GM18520 (cell line): ENCODE results near the gene CACNA1C.

Experiments used
- ATAC-seq: cut with Tn5 transposase; IDR thresholded peaks from one replicate; pipeline ENCODE4 v1.9.1; 2021; ENCODE audit not compliant: unreplicated experiment

Gene CACNA1C

GRCh38 chr12:2435511-2435910, 382.7 kb downstream of the CACNA1C start:
- ATAC-seq, result no peak

- ATAC-seq, result no peak
These were observed 386.7 kb downstream of the CACNA1C start for GRCh38 chr12:2439332-2440100.

DNA sequence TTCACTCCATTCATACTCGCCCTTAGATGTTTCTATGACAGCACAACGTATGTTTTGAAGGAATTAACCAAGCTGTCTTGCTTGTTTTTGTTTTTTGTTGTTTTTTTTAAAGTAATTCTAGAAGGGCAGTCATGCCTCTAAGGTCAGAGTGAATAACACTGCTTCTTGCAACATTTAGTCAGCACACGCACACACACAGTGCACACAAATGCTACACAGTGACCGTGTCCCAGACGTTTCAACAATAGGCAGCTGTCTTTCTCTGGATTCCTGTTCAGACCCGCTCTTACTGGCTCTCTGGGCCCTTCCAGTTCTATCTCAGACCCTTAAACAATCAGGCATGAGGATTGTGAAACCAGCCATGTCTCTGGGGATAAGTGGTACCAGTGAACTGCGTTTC, 391.0 kb downstream of the CACNA1C start:
- no peak for ATAC-seq

DNA sequence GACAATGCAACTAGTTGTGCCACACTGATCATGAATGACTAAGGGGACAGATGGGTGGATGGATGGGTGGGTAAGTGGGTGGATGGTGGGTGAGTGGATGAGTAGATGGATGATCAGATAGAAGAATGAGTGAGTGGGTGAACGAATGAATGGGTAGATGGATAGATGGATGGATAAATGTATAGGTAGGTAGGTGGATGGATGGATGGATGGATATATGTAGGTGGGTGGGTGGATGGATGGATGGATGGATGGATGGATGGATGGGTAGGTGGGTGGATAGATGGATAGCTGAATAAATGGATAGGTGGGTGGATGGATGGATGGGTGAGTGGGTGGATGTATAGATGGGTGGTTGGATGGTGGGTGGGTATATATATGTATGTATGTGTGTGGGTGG, 393.2 kb downstream of the CACNA1C start:
- ATAC-seq, result no peak

DNA sequence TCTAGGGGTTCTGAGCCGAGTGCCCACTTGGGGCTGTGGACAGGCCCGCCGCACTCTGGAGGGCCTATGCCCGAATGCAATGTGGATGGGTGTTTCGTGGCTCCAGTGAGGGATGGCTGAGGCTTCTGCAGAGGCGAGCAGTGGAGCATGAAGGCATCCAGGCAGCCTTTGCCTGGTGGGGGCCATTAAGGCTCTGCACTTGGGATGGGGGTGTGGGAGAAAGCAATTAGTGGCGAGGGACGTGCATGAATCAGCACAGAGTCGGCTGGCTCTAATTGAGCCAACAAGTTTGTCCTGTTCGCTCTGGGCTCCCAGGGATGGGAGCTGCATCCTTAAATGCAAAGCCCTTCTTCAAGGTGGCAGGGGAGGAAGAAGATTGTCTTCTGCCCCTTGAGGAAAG, 395.1 kb downstream of the CACNA1C start:
- ATAC-seq, result no peak

GRCh38 chr12:2449586-2449985, 396.8 kb downstream of the CACNA1C start:
- ATAC-seq, result no peak

DNA sequence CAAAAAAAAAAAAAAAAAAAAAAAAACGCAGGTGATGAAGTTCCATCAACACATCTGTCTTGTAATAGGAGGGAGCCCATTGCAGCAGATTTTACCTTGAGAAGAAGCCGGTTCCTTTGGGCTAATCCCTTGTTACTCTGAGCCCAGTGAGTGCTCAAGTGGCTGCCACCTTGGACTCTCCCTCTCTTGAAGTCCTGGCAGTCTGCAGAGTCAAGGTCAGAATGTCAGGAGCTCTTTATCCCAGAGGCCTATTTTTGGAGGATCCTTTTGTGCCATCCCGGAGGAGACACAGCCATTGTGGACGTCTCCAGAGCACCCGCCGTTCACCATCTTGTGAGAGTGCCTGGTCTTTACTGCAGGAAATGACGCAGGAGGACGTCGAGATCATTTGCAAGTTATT, 397.8 kb downstream of the CACNA1C start:
- no peak for ATAC-seq

DNA sequence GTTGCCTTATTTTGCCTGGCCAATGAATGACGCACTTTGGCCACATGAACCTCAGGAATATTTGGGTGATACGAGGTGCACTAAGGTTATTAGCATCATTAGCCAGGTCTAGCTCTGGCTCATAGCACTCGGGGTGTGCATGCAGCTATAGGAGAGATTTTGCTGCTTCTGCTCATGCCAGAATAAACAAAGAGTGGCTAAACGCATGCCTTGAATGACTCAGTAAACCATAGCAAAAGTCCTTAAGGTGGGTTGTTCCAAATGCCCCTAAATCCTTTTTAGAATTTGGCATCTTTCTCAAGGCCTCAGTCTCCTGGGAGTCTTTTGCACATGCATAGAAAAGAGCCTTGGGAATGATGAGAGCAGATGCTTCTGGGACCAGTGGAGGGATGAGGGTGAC, 398.2 kb downstream of the CACNA1C start:
- ATAC-seq, result no peak

- ATAC-seq, result no peak
These were observed 398.7 kb downstream of the CACNA1C start for GRCh38 chr12:2451497-2451896.

- no peak for ATAC-seq
These were observed 400.4 kb downstream of the CACNA1C start for GRCh38 chr12:2453076-2453760.

DNA sequence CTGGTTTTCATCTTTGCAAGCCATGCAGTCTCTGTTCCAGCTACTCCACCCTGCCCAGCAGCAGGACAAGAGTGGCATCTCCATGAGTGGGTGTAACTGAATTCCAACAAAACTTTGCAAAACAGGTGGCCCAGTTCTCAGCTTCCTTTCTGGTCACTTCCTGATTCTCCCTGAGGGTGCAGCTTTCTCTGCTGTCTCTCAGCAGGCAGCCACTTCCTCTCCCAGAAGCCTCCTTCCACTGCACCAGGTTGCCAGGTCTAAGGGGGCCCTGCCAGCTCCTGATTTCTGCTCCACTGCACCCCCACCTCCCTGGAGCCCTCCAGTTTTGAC, 400.9 kb downstream of the CACNA1C start:
- ATAC-seq, result no peak

- no peak for ATAC-seq
These were observed 401.9 kb downstream of the CACNA1C start for GRCh38 chr12:2454601-2455177.

DNA sequence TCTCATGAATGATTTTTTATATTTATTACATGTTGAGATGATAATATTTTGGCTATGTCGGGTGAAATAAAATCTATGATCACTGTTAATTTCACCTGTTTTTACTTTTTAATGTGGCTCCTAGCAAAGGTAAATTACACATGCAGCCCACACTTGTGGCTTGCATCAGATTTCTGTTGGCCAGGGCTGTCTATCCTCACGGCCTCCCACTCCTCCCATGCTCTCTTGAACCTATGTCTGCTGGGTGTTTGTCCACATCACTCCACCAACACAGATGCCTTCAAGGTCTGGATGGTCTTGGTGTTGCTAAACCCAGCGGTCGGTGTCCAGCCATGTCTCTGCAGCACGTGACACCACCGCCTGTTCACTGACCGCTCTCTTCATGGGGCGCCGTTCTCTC, 402.6 kb downstream of the CACNA1C start:
- no peak for ATAC-seq

GRCh38 chr12:2456122-2456812, 403.5 kb downstream of the CACNA1C start:
- no peak for ATAC-seq

DNA sequence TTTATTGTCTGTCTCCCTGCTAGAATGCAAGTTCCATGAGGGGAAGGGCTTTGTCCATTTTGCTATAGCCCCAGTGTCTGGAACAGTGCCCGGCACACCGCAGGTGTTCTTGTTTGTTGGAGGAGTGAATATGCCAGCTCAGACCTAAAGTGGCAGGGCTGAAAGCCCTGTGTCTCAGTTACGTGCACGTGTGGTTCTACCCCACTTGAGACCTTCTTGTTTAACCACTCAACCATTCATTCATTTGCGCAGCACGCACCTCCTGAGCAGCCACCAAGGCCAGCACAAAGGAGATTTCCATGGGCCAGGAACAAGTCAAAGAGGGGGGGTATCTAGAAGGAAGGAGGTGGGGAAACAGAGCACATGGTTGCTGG, 404.0 kb downstream of the CACNA1C start:
- ATAC-seq, result no peak

DNA sequence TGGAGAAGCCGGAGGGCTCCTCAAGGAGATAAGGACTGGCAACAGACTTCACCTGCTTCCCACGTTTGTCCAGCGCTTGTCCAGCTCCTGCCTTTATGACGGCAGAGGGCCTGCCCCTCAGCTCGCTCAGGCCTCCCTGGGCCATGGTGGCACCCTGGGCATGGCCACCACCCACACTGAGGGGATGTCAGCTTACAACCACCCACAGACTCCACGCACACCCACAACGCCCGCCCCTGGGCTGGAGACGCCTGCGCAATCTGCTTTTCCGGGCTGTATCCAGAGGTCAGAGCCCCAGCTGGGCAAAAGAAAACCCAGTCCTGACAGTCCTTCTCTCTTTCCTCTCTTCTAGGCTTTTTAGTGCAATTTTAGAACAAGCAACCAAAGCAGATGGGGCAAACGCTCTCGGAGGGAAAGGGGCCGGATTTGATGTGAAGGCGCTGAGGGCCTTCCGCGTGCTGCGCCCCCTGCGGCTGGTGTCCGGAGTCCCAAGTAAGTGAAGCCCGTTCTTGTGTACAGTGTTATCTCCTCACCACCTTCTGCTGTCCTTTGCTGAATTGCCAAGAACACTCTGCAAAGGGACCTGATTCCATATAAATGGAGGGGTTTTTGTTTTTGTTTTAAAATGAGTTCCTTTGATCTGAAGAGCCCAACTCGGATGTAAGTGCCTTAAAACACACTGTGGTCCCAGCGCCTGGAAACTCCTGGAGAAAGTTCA, 404.6 kb downstream of the CACNA1C start:
- no peak for ATAC-seq

GRCh38 chr12:2457933-2458414, 405.2 kb downstream of the CACNA1C start:
- ATAC-seq, result no peak

- ATAC-seq, result no peak
These were observed 407.4 kb downstream of the CACNA1C start for GRCh38 chr12:2460051-2460670.

- no peak for ATAC-seq
These were observed 408.3 kb downstream of the CACNA1C start for GRCh38 chr12:2461046-2461445.

GRCh38 chr12:2461645-2462044, 408.9 kb downstream of the CACNA1C start:
- no peak for ATAC-seq

DNA sequence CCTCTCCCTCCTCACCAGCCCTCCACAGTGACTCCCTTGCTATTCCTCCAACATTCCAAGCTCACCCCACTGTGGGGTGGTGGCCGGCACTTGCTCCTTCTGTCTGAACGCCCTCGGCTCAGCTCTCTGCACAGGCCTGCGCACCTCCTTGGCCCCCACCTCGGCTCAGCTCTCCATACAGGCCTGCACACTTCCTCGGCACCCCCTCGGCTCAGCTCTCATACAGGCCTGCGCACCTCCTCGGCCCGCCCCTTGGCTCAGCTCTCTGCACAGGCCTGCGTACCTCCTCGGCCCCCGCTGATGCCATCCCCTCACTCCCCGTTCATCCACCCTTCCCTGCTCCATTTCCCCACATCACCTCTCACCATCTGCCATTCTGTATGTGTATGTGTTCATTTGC, 409.3 kb downstream of the CACNA1C start:
- no peak for ATAC-seq
